Esophagus squamous epithelium (tissue), 5 donors: Measurements from ENCODE around the gene RNF215. TPM values are rescaled to one million over a fixed set of nuclear protein-coding genes. Genes with fewer than 3 reads are reported as not detected.
"Not testable (repeated sequence)": the region's sequence is repeated elsewhere in the genome, so short reads cannot be mapped to it uniquely, and the experiment has no call there.

Experiments used
- DNase-seq: peaks from one replicate; lab custom pipeline; 2025; lab: John Stamatoyannopoulos, UW
- H3K27ac ChIP-seq, 4 donors: fragments of 200-600 bp; sonication (generic); one replicate each; pipeline ENCODE4 v1.5.1; 2016 to 2019; ENCODE audit warnings: mild to moderate bottlenecking in 1 of 4
- H3K27me3 ChIP-seq, 4 donors: fragments of 200-600 bp; sonication (generic); 1 replicate in 3 of 4; 2 replicates in 1 of 4; pipeline versions ENCODE4 v1.5.1 to v1.6.0; 2017 to 2021; ENCODE audit warnings: antibody characterized with exemption in 1 of 4
- H3K36me3 ChIP-seq, 3 donors: fragments of 200-600 bp; sonication (generic); one replicate each; pipeline ENCODE4 v1.5.1; 2016 to 2019
- H3K4me1 ChIP-seq, 3 donors: fragments of 200-600 bp; sonication (generic); one replicate each; pipeline ENCODE4 v1.5.1; 2017 to 2019
- H3K4me3 ChIP-seq, 4 donors: fragments of 200-600 bp; sonication (generic); 1 replicate in 3 of 4; 2 replicates in 1 of 4; pipeline ENCODE4 v1.5.1; 2016 to 2019; ENCODE audit warnings: mild to moderate bottlenecking in 2 of 4, moderate library complexity in 1 of 4
- H3K9me3 ChIP-seq, 3 donors: fragments of 200-600 bp; sonication (generic); one replicate each; pipeline ENCODE4 v1.5.1; 2016 to 2019
- CTCF ChIP-seq, 6 experiments: fragments of 450-650 bp in 4 of 6; fragments of 200-600 bp in 2 of 6; sonication (generic) in 2 of 6; IDR thresholded peaks; one replicate each; pipeline ENCODE4 v1.5.1; 2016 to 2019; ENCODE audit warnings: antibody characterized with exemption in 6 of 6, mild to moderate bottlenecking in 4 of 6, moderate library complexity in 4 of 6
- POLR2A ChIP-seq, 4 donors: fragments of 450-650 bp; IDR thresholded peaks; one replicate each; pipeline ENCODE4 v1.6.1; 2017; ENCODE audit warnings: antibody characterized with exemption in 4 of 4, mild to moderate bottlenecking in 4 of 4, moderate library complexity in 3 of 4
- WGBS, 2 donors: methylation state at CpG; one replicate each; pipeline ENCODE4 v1.1.5; 2018; 5-methylcytosine and 5-hydroxymethylcytosine counted together
- intact Hi-C: fragments of 100-400 bp; cut with DNase I; formaldehyde crosslinking; loops from one replicate; pipeline ENCODE4 v1.15.0; 2022
- total RNA-seq, 4 donors: library from RNA; depleted of rRNA; stranded (reverse); fragments of >200 nt; gene quantifications; one replicate each; pipeline ENCODE4 v1.1.0, GENCODE V29; 2016
- donor health status: DM: yes; HTN: yes; CAD: no.

The RNF215 gene
- total RNA-seq, 4 donors from 2014 or later: 2.3 to 8.4 (median 3.9) TPM

- no peak for TF ChIP-seq CTCF (IDR thresholded peaks at IDR 0.05)
- 80 to 97% methylated on average over 6 of the region's 16 CpGs for WGBS, 2 donors
- Histone ChIP-seq H3K4me3 (no peak overlapping the region), H3K27ac (peak overlapping the region in 3 of 4 donors; percentile 2 to 42 (median 28)), H3K27me3 (no peaks in the 10 kb centered on the region), H3K4me1 (no peaks in the 10 kb centered on the region), H3K36me3 (peaks cover 91 to 100% (median 100%) of the 10 kb centered on the region in 3 donors), H3K9me3 (no peaks in the 10 kb centered on the region)
- intact Hi-C loops: no loop called here
- DNase-seq: no peak
Observed at GRCh38 chr22:30340911-30341685, 46.1 kb downstream of the RNF215 start.

- no peaks in the 10 kb centered on the region for H3K4me1 ChIP-seq
- TF ChIP-seq POLR2A (IDR thresholded peaks at IDR 0.05) (no peak), CTCF (IDR thresholded peaks at IDR 0.05) (no peak)
- no peak overlapping the region for H3K27ac ChIP-seq
- no peaks in the 10 kb centered on the region for H3K9me3 ChIP-seq
- peaks cover 89 to 100% (median 100%) of the 10 kb centered on the region in 3 donors for H3K36me3 ChIP-seq
- intact Hi-C loops: no loop called here
- H3K27me3 ChIP-seq: no peaks in the 10 kb centered on the region
- H3K4me3 ChIP-seq: no peak overlapping the region
- 92 to 100% methylated on average over 5 of the region's 7 CpGs for WGBS, 2 donors
- no peak for DNase-seq
Observed at GRCh38 chr22:30338802-30339201, 48.4 kb downstream of the RNF215 start.

- H3K27me3 ChIP-seq, intact Hi-C loops, H3K4me3 ChIP-seq, DNase-seq, H3K4me1 ChIP-seq, H3K27ac ChIP-seq, H3K9me3 ChIP-seq: not testable (repeated sequence)
- peaks cover 90 to 100% (median 100%) of the 10 kb centered on the region in 3 donors for H3K36me3 ChIP-seq
- 78 to 80% methylated on average over 6 to 9 of the region's 9 CpGs for WGBS, 2 donors
Observed at GRCh38 chr22:30338341-30338740, 48.9 kb downstream of the RNF215 start.

GRCh38 chr22:30337461-30337778 is 49.8 kb downstream of the RNF215 start:
- 89 to 90% methylated on average over 6 of the region's 8 CpGs for WGBS, 2 donors
- intact Hi-C loops: no loop called here
- no peak overlapping the region for H3K27ac ChIP-seq
- H3K27me3 ChIP-seq: no peaks in the 10 kb centered on the region
- DNase-seq: no peak
- no peaks in the 10 kb centered on the region for H3K9me3 ChIP-seq
- H3K36me3 ChIP-seq: peaks cover 91 to 100% (median 93%) of the 10 kb centered on the region in 3 donors
- no peak for TF ChIP-seq CTCF (IDR thresholded peaks at IDR 0.05)
- no peak for TF ChIP-seq POLR2A (IDR thresholded peaks at IDR 0.05)
- no peak overlapping the region for H3K4me3 ChIP-seq
- H3K4me1 ChIP-seq: no peaks in the 10 kb centered on the region

- 92 to 96% methylated on average over 3 to 4 of the region's 4 CpGs for WGBS, 2 donors
- H3K27me3 ChIP-seq: no peaks in the 10 kb centered on the region
- no peaks in the 10 kb centered on the region for H3K9me3 ChIP-seq
- TF ChIP-seq CTCF (IDR thresholded peaks at IDR 0.05) (no peak), POLR2A (IDR thresholded peaks at IDR 0.05) (no peak)
- no peak overlapping the region for H3K4me3 ChIP-seq
- DNase-seq: no peak
- H3K27ac ChIP-seq: no peak overlapping the region
- peaks cover 86 to 100% (median 90%) of the 10 kb centered on the region in 3 donors for H3K36me3 ChIP-seq
- H3K4me1 ChIP-seq: no peaks in the 10 kb centered on the region
- intact Hi-C loops: no loop called here
Observed at GRCh38 chr22:30336752-30337460, 50.3 kb downstream of the RNF215 start.
